Measurements from ENCODE around the gene ZNF552. TPM values are rescaled to one million over a fixed set of nuclear protein-coding genes. Genes with fewer than 3 reads are reported as not detected.

The ZNF552 gene
- total RNA-seq, 8 experiments from 2014 or later = 4.4 to 20.0 (median 6.8) TPM

Other genes starting within 250 kb of the ZNF552 start
- 10 to 100 TPM in 1 of 8 experiments, 1 to 10 TPM in 7; 4.7 to 10.8 (median 7.3) TPM for gene ZNF416, start 236.0 kb downstream of the ZNF552 start, total RNA-seq
- gene ZIK1, start 230.8 kb downstream of the ZNF552 start, total RNA-seq = 10 to 100 TPM in 4 of 8 experiments, 1 to 10 TPM in 4; 3.0 to 19.2 (median 9.4) TPM
- 1 to 10 TPM; 2.4 to 6.6 (median 3.5) TPM for gene ZNF530, start 215.0 kb downstream of the ZNF552 start, total RNA-seq
- gene ZNF134, start 200.7 kb downstream of the ZNF552 start, total RNA-seq = 10 to 100 TPM; 10.5 to 22.4 (median 18.5) TPM
- gene ZNF211, start 181.7 kb downstream of the ZNF552 start, total RNA-seq = 10 to 100 TPM; 10.2 to 28.1 (median 19.6) TPM
- gene ZSCAN4, start 146.0 kb downstream of the ZNF552 start, total RNA-seq = under 1 TPM in 2 of 8 experiments, not detected in 6; 0.14 to 0.15 TPM
- gene ZNF551, start 132.9 kb downstream of the ZNF552 start, total RNA-seq = 10 to 100 TPM in 3 of 8 experiments, 1 to 10 TPM in 5; 4.7 to 15.2 (median 7.8) TPM
- gene ZNF154, start 105.7 kb downstream of the ZNF552 start, total RNA-seq = 1 to 10 TPM in 6 of 8 experiments, under 1 TPM in 2; 0.73 to 7.2 (median 1.7) TPM
- gene ZNF671, start 87.3 kb downstream of the ZNF552 start, total RNA-seq = 10 to 100 TPM in 1 of 8 experiments, 1 to 10 TPM in 7; 1.7 to 11.4 (median 4.1) TPM
- gene ZNF776, start 68.1 kb downstream of the ZNF552 start, total RNA-seq = 10 to 100 TPM in 7 of 8 experiments, 1 to 10 TPM in 1; 9.8 to 28.0 (median 15.7) TPM
- gene ZNF586, start 45.2 kb downstream of the ZNF552 start, total RNA-seq = 10 to 100 TPM in 7 of 8 experiments, 1 to 10 TPM in 1; 8.6 to 27.4 (median 16.2) TPM
- 10 to 100 TPM in 4 of 8 experiments, 1 to 10 TPM in 4; 3.1 to 47.5 (median 9.8) TPM for gene ZNF587B, start 15.4 kb upstream of the ZNF552 start, total RNA-seq
- 10 to 100 TPM; 11.2 to 44.9 (median 25.4) TPM for gene ZNF587, start 34.9 kb upstream of the ZNF552 start, total RNA-seq
- 10 to 100 TPM; 14.4 to 81.5 (median 22.2) TPM for gene ZNF814, start 74.1 kb upstream of the ZNF552 start, total RNA-seq
- 10 to 100 TPM in 7 of 8 experiments, 1 to 10 TPM in 1; 9.1 to 24.6 (median 17.1) TPM for gene ZNF417, start 101.7 kb upstream of the ZNF552 start, total RNA-seq
- 10 to 100 TPM in 5 of 8 experiments, 1 to 10 TPM in 3; 2.4 to 15.3 (median 11.8) TPM for gene ZNF418, start 120.5 kb upstream of the ZNF552 start, total RNA-seq
- gene ZNF256, start 132.8 kb upstream of the ZNF552 start, total RNA-seq = 1 to 10 TPM; 3.6 to 9.1 (median 5.4) TPM
- gene C19orf18, start 159.6 kb upstream of the ZNF552 start, total RNA-seq = 1 to 10 TPM in 1 of 8 experiments, under 1 TPM in 5, not detected in 2; 0.27 to 2.1 (median 0.45) TPM
- 10 to 100 TPM in 6 of 8 experiments, 1 to 10 TPM in 2; 7.1 to 28.2 (median 20.2) TPM for gene ZNF606, start 187.9 kb upstream of the ZNF552 start, total RNA-seq
- 1 to 10 TPM in 5 of 8 experiments, under 1 TPM in 1, not detected in 2; 0.46 to 9.4 (median 8.1) TPM for gene ZSCAN1, start 219.1 kb upstream of the ZNF552 start, total RNA-seq
- gene ZNF135, start 244.4 kb upstream of the ZNF552 start, total RNA-seq = 1 to 10 TPM in 6 of 8 experiments, under 1 TPM in 2; 0.09 to 6.6 (median 2.4) TPM